Spleen (tissue), 7 donors: ENCODE measurements around the gene LCP1.

Experiments used
- POLR2A ChIP-seq, 3 donors: fragments of 450-650 bp; IDR thresholded peaks; one replicate each; pipeline ENCODE4 v1.5.1; 2017; ENCODE audit warnings: antibody characterized with exemption in 3 of 3, mild to moderate bottlenecking in 1 of 3
- POLR2AphosphoS5 ChIP-seq, 3 donors: sonication (generic); formaldehyde crosslinking; IDR thresholded peaks; one replicate each; pipeline ENCODE4 v1.5.1; 2017; ENCODE audit warnings: antibody characterized with exemption in 3 of 3
- TF ChIP-seq, protein P1 (sequence below), 11 experiments: fragments of 200-600 bp in 7 of 11; fragments of 450-650 bp in 4 of 11; sonication (generic) in 4 of 11; IDR thresholded peaks in 8 of 11; conservative IDR thresholded peaks in 3 of 11; 1 replicate in 7 of 11; 2 replicates in 4 of 11; pipeline versions ENCODE4 v1.4.0 to v1.8.0; 2016 to 2021; ENCODE audit warnings: antibody characterized with exemption in 11 of 11, inconsistent platforms in 4 of 11, mild to moderate bottlenecking in 1 of 11
- donor health status: DM: no; HTN: no; CAD: no; lungs with moderate emphysema.
- donor health status: DM: no; HTN: no; CAD: no.
- donor health status: DM: no; HTN: no; CAD: no.

DNA sequence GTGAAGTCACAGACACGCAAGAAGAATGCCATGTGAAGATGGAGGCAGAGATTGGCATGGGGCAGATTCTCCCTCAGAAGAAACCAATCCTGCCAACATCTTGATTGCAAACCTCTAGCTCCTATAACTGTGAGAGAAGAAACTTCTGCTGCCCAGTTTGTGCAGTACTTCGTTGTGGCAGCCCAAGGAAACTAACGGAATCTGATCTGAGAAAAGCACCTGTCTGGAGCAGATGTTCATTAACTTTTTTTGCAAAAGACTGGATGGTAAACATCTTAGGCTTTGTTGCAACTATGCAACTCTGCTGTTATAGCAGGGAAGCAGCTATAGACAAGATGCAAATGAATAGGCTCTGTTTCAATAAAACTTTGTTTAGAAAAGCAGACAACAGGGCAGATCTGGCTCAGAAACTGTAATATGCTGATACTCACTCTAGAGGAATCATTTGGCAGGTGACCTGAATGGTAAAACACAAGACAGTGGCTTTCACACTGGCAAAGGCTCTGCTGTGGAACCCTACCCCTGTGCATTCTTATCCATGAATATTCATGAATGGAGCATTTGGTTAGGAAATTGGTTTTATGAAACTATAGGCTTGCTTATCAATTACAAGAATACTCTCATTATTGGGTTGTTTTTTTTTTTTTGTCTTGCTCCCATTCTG, 51.9 kb downstream of the LCP1 start:
- TF ChIP-seq, protein P1, sequence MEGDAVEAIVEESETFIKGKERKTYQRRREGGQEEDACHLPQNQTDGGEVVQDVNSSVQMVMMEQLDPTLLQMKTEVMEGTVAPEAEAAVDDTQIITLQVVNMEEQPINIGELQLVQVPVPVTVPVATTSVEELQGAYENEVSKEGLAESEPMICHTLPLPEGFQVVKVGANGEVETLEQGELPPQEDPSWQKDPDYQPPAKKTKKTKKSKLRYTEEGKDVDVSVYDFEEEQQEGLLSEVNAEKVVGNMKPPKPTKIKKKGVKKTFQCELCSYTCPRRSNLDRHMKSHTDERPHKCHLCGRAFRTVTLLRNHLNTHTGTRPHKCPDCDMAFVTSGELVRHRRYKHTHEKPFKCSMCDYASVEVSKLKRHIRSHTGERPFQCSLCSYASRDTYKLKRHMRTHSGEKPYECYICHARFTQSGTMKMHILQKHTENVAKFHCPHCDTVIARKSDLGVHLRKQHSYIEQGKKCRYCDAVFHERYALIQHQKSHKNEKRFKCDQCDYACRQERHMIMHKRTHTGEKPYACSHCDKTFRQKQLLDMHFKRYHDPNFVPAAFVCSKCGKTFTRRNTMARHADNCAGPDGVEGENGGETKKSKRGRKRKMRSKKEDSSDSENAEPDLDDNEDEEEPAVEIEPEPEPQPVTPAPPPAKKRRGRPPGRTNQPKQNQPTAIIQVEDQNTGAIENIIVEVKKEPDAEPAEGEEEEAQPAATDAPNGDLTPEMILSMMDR (IDR thresholded peaks at IDR 0.05 in 8 of 11, conservative IDR thresholded peaks at IDR 0.05 in 3 of 11), result no peak
- TF ChIP-seq POLR2AphosphoS5 (IDR thresholded peaks at IDR 0.05) (no peak), POLR2A (IDR thresholded peaks at IDR 0.05) (no peak)
